ENCODE results near the gene DGKI.
A peak's percentile ranks its signal among the peaks of the same experiment; 100 is the strongest.

DGKI gene

GRCh38 chr7:137636376-137636775, 210.4 kb downstream of the DGKI start:
- no peak for DNase-seq

DNA sequence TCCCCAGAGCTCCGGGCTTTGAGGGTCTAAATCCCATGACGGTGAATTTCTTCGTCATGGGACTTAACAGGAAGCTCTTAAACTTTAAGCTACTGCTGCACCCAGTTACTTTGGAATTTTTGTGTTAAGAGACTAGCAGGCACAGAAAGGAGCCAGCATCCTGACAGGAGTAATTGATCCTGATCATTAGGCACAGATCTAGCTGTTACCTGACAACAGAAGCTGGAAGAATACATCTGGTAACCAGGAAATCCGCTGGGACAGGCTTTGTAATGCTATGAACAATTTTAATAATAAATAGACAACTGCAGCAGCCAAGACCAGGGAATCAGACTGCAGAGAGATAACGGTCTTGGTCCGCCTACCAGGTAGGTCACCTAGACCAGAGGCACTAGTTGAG, 210.9 kb downstream of the DGKI start:
- no peak for DNase-seq

- DNase-seq = no peak
These were observed 211.6 kb downstream of the DGKI start for GRCh38 chr7:137635132-137635531.

DNA sequence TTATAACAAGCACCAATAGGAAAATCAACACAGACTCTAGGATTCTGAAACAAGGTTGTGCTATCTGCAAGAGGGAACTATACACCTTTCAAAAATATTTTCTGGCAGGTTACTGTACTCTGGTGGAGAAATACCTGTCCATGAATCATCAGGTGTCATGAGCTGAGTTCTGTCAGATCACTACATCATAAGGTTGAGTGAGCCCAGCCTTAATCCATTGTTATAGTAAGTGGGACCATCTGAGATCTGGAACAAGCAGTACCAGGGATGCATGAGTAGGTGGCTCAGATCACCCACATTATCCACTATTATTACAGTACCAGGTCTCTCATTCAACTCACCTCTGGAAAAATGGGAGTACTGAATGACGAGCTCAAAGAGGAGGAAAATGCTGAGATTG, 212.4 kb downstream of the DGKI start:
- no peak for DNase-seq

DNA sequence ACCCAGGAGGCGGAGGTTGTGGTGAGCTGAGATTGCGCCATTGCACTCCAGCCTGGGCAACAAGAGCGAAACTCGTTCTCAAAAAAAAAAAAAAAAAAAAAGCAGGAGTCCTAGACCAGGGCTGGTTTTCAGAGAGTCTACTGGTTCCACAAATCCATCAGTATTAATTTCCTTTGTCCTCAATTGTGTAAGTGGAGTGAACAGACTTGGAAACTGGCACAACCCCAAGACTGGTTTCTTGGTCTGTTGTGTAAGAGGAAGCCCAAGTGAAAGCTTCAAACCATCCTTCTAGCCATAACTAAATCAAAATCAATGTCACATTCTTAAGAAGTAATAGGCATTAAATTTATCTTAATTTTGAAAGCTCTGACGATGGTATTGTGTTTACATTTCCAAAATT, 213.6 kb downstream of the DGKI start:
- DNase-seq = no peak

DNA sequence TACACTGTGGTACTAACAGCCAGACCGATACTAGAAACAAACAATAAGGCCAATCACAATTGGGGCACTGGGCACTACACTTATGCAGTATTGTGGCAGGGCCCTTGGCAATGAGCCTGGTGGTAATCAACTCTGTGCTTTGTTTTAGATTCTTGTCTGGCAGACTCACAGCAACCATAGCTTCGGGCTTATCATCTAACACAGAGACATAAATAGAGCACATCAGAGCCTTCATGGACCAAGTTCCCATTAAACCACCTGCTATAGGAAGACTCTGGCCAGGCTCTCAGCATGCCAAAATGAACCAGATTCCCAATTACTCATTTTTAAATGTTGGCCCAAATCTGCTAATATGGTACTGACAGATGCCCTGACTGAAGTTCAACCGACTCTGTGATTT, 218.6 kb downstream of the DGKI start:
- DNase-seq = no peak

- peak; percentile 60 for DNase-seq
These were observed 220.2 kb downstream of the DGKI start for GRCh38 chr7:137626469-137627067.

- no peak for DNase-seq
These were observed 221.6 kb downstream of the DGKI start for GRCh38 chr7:137625197-137625596.

- DNase-seq = no peak
These were observed 227.6 kb downstream of the DGKI start for GRCh38 chr7:137619181-137619580.

GRCh38 chr7:137618748-137619147, 228.0 kb downstream of the DGKI start:
- no peak for DNase-seq

GRCh38 chr7:137613006-137613525, 233.7 kb downstream of the DGKI start:
- DNase-seq = no peak

GRCh38 chr7:137611606-137612005, 235.2 kb downstream of the DGKI start:
- no peak for DNase-seq

DNA sequence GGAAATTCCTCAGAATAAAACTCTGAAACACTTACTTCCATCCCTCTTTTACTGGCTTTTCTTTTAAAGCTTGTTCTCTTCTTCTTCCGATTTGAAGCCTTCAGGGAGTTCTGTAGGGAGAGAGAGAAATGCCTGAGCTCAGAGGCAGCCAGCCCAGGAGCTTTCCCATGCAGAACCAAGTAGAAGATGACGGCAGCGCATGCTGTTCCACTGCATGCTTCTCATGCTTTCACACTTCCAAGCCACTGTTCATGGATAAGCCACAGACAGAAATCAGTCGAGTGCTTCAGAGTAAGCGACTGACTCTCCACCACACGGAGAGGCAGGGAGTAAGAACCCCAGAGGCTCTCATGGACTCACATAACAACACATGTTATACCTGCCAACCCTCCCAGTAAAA, 237.3 kb downstream of the DGKI start:
- no peak for DNase-seq

GRCh38 chr7:137606061-137606674, 240.6 kb downstream of the DGKI start:
- DNase-seq = no peak

DNA sequence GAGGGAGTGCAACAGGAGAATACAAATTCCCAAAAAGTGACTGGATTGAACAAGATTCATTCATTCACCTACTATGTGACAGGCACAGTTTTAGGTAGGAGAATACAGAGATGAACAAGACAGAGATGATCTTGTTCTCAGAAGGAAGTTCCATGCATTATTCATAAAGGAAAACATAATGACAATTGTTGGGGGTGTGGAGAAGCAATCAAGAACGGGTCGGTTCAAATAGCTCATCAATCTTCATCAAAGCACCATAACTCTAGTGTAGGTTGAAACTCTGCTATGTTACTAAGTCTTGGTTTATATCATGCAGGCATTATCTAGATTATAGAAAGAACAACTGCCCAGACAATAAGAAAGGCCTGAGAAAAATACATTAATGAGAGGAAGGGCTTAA, 243.7 kb downstream of the DGKI start:
- DNase-seq = no peak

DNA sequence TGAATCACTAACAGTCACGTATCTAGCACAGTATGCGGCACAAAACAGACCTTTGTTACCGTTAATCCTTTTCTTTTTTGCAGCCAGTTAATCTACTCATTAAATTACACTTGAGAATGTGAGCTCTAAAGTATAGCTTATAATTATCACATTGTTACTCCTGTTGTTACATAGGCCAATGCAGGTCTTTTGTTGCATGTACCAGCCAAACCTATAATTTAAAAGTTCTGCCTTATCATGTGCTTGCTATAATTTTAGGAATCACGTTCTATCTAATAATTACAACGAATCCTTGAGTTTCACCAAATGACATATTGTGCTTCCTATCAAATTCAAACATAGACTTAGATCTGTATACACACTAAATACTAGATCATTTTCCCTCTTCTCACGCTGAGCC, 245.1 kb downstream of the DGKI start:
- no peak for DNase-seq

DNA sequence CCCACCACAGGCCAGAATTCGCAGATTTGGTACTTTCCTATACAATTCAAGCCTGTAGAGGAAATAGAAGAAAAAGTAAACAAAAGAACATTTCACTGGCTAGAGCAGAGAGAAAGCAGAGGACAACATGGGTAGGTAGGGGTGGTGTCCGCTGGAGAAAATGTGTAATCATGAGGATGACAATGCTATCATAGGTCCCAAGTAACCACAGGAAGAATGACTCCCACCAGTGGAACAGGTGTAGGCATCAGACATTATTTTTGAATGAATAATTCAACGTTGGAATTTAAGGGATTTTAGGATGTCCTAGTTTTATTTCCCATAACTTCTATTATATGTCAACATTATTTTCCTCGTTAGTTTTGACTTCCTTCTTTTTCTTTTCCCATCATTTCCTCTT, 248.9 kb downstream of the DGKI start:
- DNase-seq = no peak

GRCh38 chr7:137593115-137593711, 253.6 kb downstream of the DGKI start:
- no peak for DNase-seq

- DNase-seq = peak; percentile 84
These were observed 254.4 kb downstream of the DGKI start for GRCh38 chr7:137592232-137592896.

DNA sequence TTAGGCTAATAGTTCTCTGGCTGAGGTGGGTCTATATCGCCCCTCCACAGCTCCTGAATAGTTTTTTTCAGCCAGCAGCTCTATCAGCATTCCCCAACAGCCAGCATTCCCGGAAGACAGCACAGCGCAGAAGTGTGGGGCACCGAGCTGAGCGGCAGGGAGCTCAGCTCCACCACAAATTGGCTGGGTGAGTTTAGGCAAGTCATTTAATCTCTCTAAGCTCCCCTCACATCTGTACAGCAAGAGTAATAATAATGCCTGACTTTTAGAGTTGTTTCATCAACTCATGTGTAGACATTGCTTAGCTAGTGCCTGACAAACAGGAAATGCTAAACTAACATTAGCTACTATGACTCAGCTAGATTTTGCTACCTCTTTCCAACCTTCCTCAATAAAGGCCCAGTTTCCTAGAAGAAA, 255.3 kb downstream of the DGKI start:
- no peak for DNase-seq

DNA sequence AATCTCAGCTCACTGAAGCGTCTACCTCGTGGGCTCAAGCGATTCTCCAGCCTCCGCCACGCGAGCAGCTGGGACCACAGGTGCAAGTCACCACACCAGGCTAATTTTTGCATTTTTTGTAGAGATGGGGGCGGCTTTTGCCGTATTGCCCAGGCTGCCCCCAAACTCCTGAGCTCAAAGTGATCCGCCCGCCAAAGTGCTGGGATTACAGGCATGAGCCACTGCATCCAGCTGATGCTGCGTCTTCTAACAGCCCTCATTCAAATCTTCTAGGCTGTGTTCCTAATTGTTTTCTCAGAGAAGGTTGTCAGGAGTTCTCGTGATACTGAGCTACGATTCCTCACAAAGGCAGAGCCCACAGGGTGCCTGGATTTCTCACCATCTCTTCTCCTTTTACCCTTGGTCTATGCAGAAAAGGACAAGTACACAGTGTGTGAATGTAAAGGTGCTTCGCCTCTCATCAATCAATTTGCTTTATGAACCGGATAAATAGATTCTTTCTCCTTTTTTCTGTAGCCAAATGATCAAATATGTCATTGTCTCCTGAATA, 255.9 kb downstream of the DGKI start:
- no peak for DNase-seq

DNA sequence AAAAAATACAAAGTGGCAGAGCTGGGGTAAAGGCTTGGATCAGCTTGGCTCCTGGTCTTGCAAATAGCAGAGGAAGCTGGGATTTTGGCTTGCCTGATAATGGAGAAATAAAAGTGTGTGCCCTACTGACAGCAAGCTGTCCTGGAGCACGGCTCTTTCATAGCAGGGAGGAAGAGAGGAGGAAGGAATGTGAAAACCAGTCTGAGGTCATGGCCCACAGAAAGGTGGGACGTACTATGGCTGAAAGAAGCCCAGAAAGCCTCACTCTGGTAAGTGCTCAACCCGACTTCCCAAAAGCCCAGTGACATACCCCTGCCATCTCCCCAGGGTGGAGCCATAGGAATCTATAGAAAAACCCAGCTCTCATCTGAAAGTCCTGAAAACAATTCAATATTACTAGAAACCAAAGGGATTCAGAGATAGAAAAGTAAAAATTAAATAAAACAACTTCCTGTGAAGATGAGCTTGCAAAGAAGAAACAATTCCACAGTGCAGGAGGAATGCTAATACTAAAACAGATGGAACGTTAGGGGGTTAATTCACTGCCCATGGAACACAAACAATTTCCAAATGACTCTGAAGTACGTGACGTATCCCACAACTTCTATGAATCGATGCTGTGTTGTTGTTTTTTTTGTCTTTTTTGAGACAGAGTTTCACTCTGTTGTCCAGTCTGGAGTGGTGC, 256.6 kb downstream of the DGKI start:
- DNase-seq = no peak

DNA sequence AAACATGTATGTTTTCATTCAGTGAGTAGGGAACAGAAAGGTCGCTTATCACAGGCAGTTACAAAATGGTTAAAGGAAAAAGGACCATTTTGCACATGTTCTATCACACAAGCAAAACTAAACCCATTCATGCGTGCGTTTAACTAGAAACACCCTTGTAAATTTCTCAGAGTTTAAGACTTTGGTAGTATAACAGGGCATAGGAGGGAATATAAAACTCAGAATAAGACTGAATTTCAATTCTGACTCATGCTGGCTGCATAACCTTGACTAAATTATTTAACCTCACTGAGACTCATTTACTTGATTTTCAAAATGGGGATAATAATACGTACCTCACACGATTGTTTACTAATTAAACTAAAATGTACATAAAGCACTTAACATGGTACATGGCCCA, 259.4 kb downstream of the DGKI start:
- DNase-seq = no peak
